GM15510 (cell line): Measurements from ENCODE around the gene HTATIP2.

Experiments used
- POLR2A ChIP-seq: IDR thresholded peaks from 3 replicates; pipeline ENCODE4 v1.6.1; 2011; ENCODE audit warnings: borderline replicate concordance; ENCODE audit not compliant: insufficient read length; ENCODE audit errors: extremely low read depth

HTATIP2 gene

DNA sequence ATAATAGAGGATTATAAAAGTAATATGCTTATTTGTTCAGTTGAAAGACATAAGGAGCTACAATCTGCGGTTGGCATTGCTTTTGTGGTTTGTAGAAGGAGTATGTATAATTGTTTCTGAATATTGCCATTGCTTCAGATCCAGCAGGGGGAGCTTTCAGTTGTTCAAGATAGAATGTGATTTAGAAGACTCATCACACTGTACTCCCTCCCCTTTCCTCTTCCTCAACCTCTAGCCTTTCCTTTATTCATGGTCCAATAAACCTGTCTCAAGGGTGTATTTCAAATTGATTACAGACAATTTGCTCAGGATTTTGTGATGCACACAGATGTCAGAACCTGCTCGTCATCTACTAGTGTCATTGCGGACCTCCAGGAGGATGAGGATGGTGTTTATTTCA, 33.8 kb downstream of the HTATIP2 start:
- TF ChIP-seq POLR2A: no peak

- no peak for TF ChIP-seq POLR2A
These were observed 36.0 kb downstream of the HTATIP2 start for GRCh38 chr11:20399498-20399897.

DNA sequence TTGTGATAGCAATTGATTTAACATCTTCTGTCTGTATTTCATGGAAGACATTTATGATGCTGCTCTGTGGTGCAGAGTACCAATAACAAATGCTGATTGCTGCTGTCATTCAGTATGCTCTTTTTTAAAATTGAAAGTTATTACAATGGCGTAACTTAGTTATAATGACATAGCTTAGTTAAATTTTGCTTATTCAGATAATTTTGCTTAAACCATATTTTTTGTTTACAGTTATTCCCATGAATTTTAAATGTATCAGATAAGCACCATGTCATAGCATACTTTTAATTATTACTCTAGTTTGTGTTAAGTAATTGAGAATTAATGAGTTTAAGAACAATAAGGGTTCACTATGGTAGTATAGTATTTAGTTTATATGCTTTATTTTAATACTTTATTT, 39.5 kb downstream of the HTATIP2 start:
- no peak for TF ChIP-seq POLR2A

GRCh38 chr11:20406484-20406883, 43.0 kb downstream of the HTATIP2 start:
- no peak for TF ChIP-seq POLR2A

DNA sequence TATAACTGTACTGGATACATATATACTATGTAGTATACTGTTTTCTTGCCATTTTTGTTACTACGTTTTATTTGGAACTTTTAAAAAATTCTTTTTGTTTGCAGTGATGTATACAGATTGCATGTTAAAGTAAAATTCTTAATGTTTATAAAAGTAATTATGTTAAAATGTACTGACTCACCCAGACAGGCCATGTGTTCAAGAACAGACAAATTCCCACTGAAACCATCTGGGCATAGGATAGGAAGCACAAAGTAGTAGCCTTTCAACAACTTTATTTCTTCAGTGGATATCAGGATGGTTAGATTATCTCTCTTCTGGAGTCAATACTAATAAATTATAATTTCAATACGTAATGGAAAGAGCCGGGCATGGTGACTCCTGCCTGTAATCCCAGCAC, 43.8 kb downstream of the HTATIP2 start:
- TF ChIP-seq POLR2A: no peak

- no peak for TF ChIP-seq POLR2A
These were observed 51.9 kb downstream of the HTATIP2 start for GRCh38 chr11:20415432-20415831.

GRCh38 chr11:20417771-20418170, 54.3 kb downstream of the HTATIP2 start:
- no peak for TF ChIP-seq POLR2A

GRCh38 chr11:20421946-20422345, 58.4 kb downstream of the HTATIP2 start:
- no peak for TF ChIP-seq POLR2A

DNA sequence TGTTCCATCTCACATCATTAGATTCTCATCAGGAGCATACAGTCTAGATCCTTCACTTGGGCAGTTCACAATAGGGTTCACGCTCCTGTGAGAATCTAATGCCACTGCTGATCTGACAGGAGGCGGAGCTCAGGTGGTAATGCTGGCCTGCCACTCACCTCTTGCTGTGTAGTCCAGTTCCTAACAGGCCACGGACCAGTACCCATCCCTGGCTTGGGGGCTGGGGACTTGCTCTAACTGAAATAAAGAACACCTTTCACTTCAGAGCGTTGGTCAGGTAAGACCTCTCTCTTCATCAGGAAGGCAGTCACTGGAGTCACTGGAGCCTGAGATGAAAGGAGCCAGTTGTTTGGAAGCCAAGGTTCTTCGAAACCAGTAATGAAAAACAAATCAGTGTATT, 65.7 kb downstream of the HTATIP2 start:
- TF ChIP-seq POLR2A: no peak
